HEK293T (cell line): ENCODE results near the gene PRKCA.
A peak's percentile ranks its signal among the peaks of the same experiment; 100 is the strongest.

Experiments
- CTCF ChIA-PET: fragments of 350-600 bp; formaldehyde crosslinking; extraction: SDS; loops from one replicate; lab custom pipeline; 2021; ENCODE audit warnings: antibody characterized with exemption, inconsistent platforms; lab: Yijun Ruan, JAX
- POLR2A ChIA-PET: fragments of 350-600 bp; formaldehyde crosslinking; extraction: SDS; loops from one replicate; lab custom pipeline; 2020; ENCODE audit warnings: antibody characterized with exemption, inconsistent platforms; lab: Yijun Ruan, JAX
- DNase-seq: peaks from one replicate; pipeline ENCODE4 v3.0.0; 2012; ENCODE audit warnings: mixed read lengths; ENCODE audit errors: extremely low spot score
- ARNT ChIP-seq: fragments of 450-650 bp; IDR thresholded peaks from 2 replicates; pipeline ENCODE4 v1.6.1; 2017; ENCODE audit warnings: mild to moderate bottlenecking
- BHLHE40 ChIP-seq: fragments of 450-650 bp; IDR thresholded peaks from 2 replicates; pipeline ENCODE4 v1.6.1; 2016; ENCODE audit warnings: mild to moderate bottlenecking, moderate library complexity, borderline replicate concordance
- CTBP1 ChIP-seq: fragments of 450-650 bp; IDR thresholded peaks from 2 replicates; pipeline ENCODE4 v1.6.1; 2016; ENCODE audit warnings: borderline replicate concordance
- ELF4 ChIP-seq: fragments of 450-650 bp; IDR thresholded peaks from 2 replicates; pipeline ENCODE4 v1.6.1; 2017; ENCODE audit warnings: antibody characterized with exemption
- FOXA1 ChIP-seq: fragments of 450-650 bp; IDR thresholded peaks from 2 replicates; pipeline ENCODE4 v1.6.1; 2016; ENCODE audit warnings: mild to moderate bottlenecking
- FOXK2 ChIP-seq: fragments of 450-650 bp; IDR thresholded peaks from 2 replicates; pipeline ENCODE4 v1.6.1; 2016; ENCODE audit warnings: mild to moderate bottlenecking
- FOXM1 ChIP-seq: fragments of 450-650 bp; IDR thresholded peaks from 2 replicates; pipeline ENCODE4 v1.6.1; 2017; ENCODE audit warnings: mild to moderate bottlenecking, borderline replicate concordance
- HDGF ChIP-seq: fragments of 450-650 bp; IDR thresholded peaks from 2 replicates; pipeline ENCODE4 v1.6.1; 2017; ENCODE audit warnings: antibody characterized with exemption, borderline replicate concordance
- L3MBTL2 ChIP-seq: fragments of 450-650 bp; conservative IDR thresholded peaks from 2 replicates; pipeline ENCODE4 v1.6.1; 2016; ENCODE audit warnings: mild to moderate bottlenecking
- LEF1 ChIP-seq: fragments of 450-650 bp; IDR thresholded peaks from 2 replicates; pipeline ENCODE4 v1.6.1; 2017; ENCODE audit warnings: mild to moderate bottlenecking, borderline replicate concordance
- NFRKB ChIP-seq: fragments of 450-650 bp; IDR thresholded peaks from 2 replicates; pipeline ENCODE4 v1.6.1; 2016; ENCODE audit warnings: mild to moderate bottlenecking, moderate library complexity
- PKNOX1 ChIP-seq: fragments of 450-650 bp; IDR thresholded peaks from 2 replicates; pipeline ENCODE4 v1.6.1; 2016
- SP1 ChIP-seq: fragments of 450-650 bp; IDR thresholded peaks from 2 replicates; pipeline ENCODE4 v1.6.1; 2017
- SUZ12 ChIP-seq: fragments of 450-650 bp; IDR thresholded peaks from 2 replicates; pipeline ENCODE4 v1.6.1; 2016; ENCODE audit warnings: mild to moderate bottlenecking
- TARDBP ChIP-seq: fragments of 450-650 bp; IDR thresholded peaks from 2 replicates; pipeline ENCODE4 v1.6.1; 2016
- ZNF384 ChIP-seq: fragments of 450-650 bp; IDR thresholded peaks from 2 replicates; pipeline ENCODE4 v1.6.1; 2016

The PRKCA gene

GRCh38 chr17:66654106-66654740 is 351.8 kb downstream of the PRKCA start:
- ChIA-PET POLR2A (no interaction called here), CTCF (interaction anchor here (0.6 kb wide), 1 partner anchor 409 kb away, joined by 3 read pairs; no protein-coding TSS in a partner anchor)
- no peak for DNase-seq
- TF ChIP-seq SUZ12 = no peak
- TF ChIP-seq LEF1 = no peak
- TF ChIP-seq ARNT = no peak
- TF ChIP-seq SP1 = no peak
- no peak for TF ChIP-seq L3MBTL2
- no peak for TF ChIP-seq CTBP1
- no peak for TF ChIP-seq NFRKB
- no peak for TF ChIP-seq PKNOX1
- no peak for TF ChIP-seq BHLHE40
- TF ChIP-seq ZNF384 = no peak
- no peak for TF ChIP-seq HDGF

- DNase-seq = no peak
- TF ChIP-seq NFRKB = no peak
- no peak for TF ChIP-seq SUZ12
- TF ChIP-seq L3MBTL2 = no peak
- TF ChIP-seq CTBP1 = no peak
- TF ChIP-seq ZNF384 = no peak
- ChIA-PET POLR2A (no interaction called here), CTCF (no interaction called here)
These were observed 352.4 kb downstream of the PRKCA start for GRCh38 chr17:66654764-66655163.

- ChIA-PET POLR2A (no interaction called here), CTCF (no interaction called here)
- TF ChIP-seq CTBP1 (no peak), PKNOX1 (no peak), ZNF384 (no peak), L3MBTL2 (no peak), FOXM1 (no peak)
- no peak for DNase-seq
These were observed 353.0 kb downstream of the PRKCA start for GRCh38 chr17:66655461-66655860.

GRCh38 chr17:66655861-66656260 is 353.4 kb downstream of the PRKCA start:
- ChIA-PET CTCF (no interaction called here), POLR2A (no interaction called here)
- no peak for DNase-seq
- no peak for TF ChIP-seq L3MBTL2
- TF ChIP-seq ARNT = no peak
- TF ChIP-seq FOXM1 = no peak
- TF ChIP-seq TARDBP = no peak
- TF ChIP-seq CTBP1 = no peak

- CTCF ChIA-PET = interaction anchor here (1.0 kb wide), 1 partner anchor 12 kb away, joined by 4 read pairs; no protein-coding TSS in a partner anchor
- POLR2A ChIA-PET = no interaction called here
- TF ChIP-seq PKNOX1 (peak; percentile 58), NFRKB (no peak)
- DNase-seq = no peak
These were observed 359.2 kb downstream of the PRKCA start for GRCh38 chr17:66661411-66662256.

- CTCF ChIA-PET = interaction anchor here (0.5 kb wide), 1 partner anchor 63 kb away, joined by 3 read pairs; no protein-coding TSS in a partner anchor
- TF ChIP-seq LEF1 = no peak
- no peak for TF ChIP-seq NFRKB
- TF ChIP-seq ARNT = no peak
- TF ChIP-seq FOXK2 = no peak
- TF ChIP-seq CTBP1 = no peak
- no peak for DNase-seq
- POLR2A ChIA-PET = no interaction called here
These were observed 360.1 kb downstream of the PRKCA start for GRCh38 chr17:66662496-66662895.

- CTCF ChIA-PET = no interaction called here
- POLR2A ChIA-PET = no interaction called here
- no peak for TF ChIP-seq CTBP1
- TF ChIP-seq PKNOX1 = no peak
- TF ChIP-seq SP1 = no peak
- no peak for TF ChIP-seq ARNT
- TF ChIP-seq ZNF384 = no peak
- no peak for TF ChIP-seq TARDBP
- no peak for TF ChIP-seq FOXA1
- TF ChIP-seq ELF4 = no peak
- no peak for TF ChIP-seq LEF1
- no peak for DNase-seq
These were observed 360.7 kb downstream of the PRKCA start for GRCh38 chr17:66663041-66663606.
